Measurements from ENCODE around the gene PTPRN2. TPM values are rescaled to one million over a fixed set of nuclear protein-coding genes. Genes with fewer than 3 reads are reported as not detected.
A peak's percentile ranks its signal among the peaks of the same experiment; 100 is the strongest.
"Not testable (repeated sequence)": the region's sequence is repeated elsewhere in the genome, so short reads cannot be mapped to it uniquely, and the experiment has no call there.

Gene PTPRN2
- total RNA-seq, 1 donor from 2014 or later, result 11.4 TPM

GRCh38 chr7:158461824-158462223, 125.8 kb downstream of the PTPRN2 start:
- no peaks in the 10 kb centered on the region for H3K4me1 Mint-ChIP-seq (ENCODE audit: low read depth)
- peak overlapping the region; percentile 19 for H3K27ac Mint-ChIP-seq
- DNase-seq (ENCODE audit: low spot score, unreplicated experiment), result no peak
- H3K36me3 Mint-ChIP-seq (ENCODE audit: insufficient read depth), result no peaks in the 10 kb centered on the region
- peaks cover 11% of the 10 kb centered on the region for H3K9me3 Mint-ChIP-seq (ENCODE audit: low read depth)
- no peak overlapping the region for H3K4me3 Mint-ChIP-seq (ENCODE audit: low read depth)
- peaks cover 2% of the 10 kb centered on the region for H3K27me3 Mint-ChIP-seq
- TF ChIP-seq, protein P1, sequence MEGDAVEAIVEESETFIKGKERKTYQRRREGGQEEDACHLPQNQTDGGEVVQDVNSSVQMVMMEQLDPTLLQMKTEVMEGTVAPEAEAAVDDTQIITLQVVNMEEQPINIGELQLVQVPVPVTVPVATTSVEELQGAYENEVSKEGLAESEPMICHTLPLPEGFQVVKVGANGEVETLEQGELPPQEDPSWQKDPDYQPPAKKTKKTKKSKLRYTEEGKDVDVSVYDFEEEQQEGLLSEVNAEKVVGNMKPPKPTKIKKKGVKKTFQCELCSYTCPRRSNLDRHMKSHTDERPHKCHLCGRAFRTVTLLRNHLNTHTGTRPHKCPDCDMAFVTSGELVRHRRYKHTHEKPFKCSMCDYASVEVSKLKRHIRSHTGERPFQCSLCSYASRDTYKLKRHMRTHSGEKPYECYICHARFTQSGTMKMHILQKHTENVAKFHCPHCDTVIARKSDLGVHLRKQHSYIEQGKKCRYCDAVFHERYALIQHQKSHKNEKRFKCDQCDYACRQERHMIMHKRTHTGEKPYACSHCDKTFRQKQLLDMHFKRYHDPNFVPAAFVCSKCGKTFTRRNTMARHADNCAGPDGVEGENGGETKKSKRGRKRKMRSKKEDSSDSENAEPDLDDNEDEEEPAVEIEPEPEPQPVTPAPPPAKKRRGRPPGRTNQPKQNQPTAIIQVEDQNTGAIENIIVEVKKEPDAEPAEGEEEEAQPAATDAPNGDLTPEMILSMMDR (IDR thresholded peaks at IDR 0.05; ENCODE audit: unreplicated experiment), result no peak

- no peaks in the 10 kb centered on the region for H3K36me3 Mint-ChIP-seq (ENCODE audit: insufficient read depth)
- peaks cover 2% of the 10 kb centered on the region for H3K27me3 Mint-ChIP-seq
- TF ChIP-seq, protein P1 (IDR thresholded peaks at IDR 0.05; ENCODE audit: unreplicated experiment), result no peak
- H3K27ac Mint-ChIP-seq, result no peak overlapping the region
- DNase-seq (ENCODE audit: low spot score, unreplicated experiment), result no peak
- no peaks in the 10 kb centered on the region for H3K4me1 Mint-ChIP-seq (ENCODE audit: low read depth)
- H3K9me3 Mint-ChIP-seq (ENCODE audit: low read depth), result peaks cover 11% of the 10 kb centered on the region
- no peak overlapping the region for H3K4me3 Mint-ChIP-seq (ENCODE audit: low read depth)
Measured at GRCh38 chr7:158460665-158461064, 127.0 kb downstream of the PTPRN2 start.

DNA sequence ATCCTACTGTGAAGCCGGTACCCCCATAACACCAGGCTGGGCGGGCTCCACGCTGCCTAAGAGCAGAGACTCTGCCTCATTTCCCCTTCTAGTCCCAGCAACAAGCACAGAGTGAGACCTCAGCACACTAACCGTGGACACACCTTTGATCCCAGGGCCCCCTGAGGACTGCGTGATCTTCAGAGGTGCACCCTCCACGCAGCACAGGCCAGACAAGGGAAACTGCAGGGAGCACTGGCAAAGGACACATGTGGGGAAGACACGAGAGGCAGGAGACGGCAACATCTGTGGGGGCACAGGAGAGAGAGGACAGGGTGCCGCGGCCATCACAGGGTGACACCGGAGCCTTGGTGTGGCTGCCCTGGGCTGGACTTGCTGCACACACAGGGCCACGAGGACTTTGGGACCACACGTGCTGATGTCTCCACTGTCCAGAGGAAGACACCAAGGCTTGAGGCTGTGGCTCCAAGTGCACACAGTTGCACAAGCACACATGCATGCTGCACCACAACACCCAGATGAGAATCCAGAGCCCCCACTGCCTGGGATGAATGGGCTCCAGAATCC, 128.8 kb downstream of the PTPRN2 start:
- no peaks in the 10 kb centered on the region for H3K36me3 Mint-ChIP-seq (ENCODE audit: insufficient read depth)
- TF ChIP-seq, protein P1 (IDR thresholded peaks at IDR 0.05; ENCODE audit: unreplicated experiment), result no peak
- no peak for DNase-seq (ENCODE audit: low spot score, unreplicated experiment)
- H3K27ac Mint-ChIP-seq, result no peak overlapping the region
- H3K4me1 Mint-ChIP-seq (ENCODE audit: low read depth), result no peaks in the 10 kb centered on the region
- peaks cover 12% of the 10 kb centered on the region for H3K9me3 Mint-ChIP-seq (ENCODE audit: low read depth)
- peaks cover 2% of the 10 kb centered on the region for H3K27me3 Mint-ChIP-seq
- no peak overlapping the region for H3K4me3 Mint-ChIP-seq (ENCODE audit: low read depth)

GRCh38 chr7:158458096-158458495, 129.5 kb downstream of the PTPRN2 start:
- DNase-seq (ENCODE audit: low spot score, unreplicated experiment), result no peak
- no peak overlapping the region for H3K4me3 Mint-ChIP-seq (ENCODE audit: low read depth)
- H3K9me3 Mint-ChIP-seq (ENCODE audit: low read depth), result peaks cover 7% of the 10 kb centered on the region
- TF ChIP-seq, protein P1 (IDR thresholded peaks at IDR 0.05; ENCODE audit: unreplicated experiment), result no peak
- no peak overlapping the region for H3K27ac Mint-ChIP-seq
- H3K27me3 Mint-ChIP-seq, result peaks cover 2% of the 10 kb centered on the region
- H3K4me1 Mint-ChIP-seq (ENCODE audit: low read depth), result no peaks in the 10 kb centered on the region
- H3K36me3 Mint-ChIP-seq (ENCODE audit: insufficient read depth), result no peaks in the 10 kb centered on the region

GRCh38 chr7:158457586-158457985, 130.0 kb downstream of the PTPRN2 start:
- not testable (repeated sequence) for H3K27me3 Mint-ChIP-seq; H3K36me3 Mint-ChIP-seq (ENCODE audit: insufficient read depth)

DNA sequence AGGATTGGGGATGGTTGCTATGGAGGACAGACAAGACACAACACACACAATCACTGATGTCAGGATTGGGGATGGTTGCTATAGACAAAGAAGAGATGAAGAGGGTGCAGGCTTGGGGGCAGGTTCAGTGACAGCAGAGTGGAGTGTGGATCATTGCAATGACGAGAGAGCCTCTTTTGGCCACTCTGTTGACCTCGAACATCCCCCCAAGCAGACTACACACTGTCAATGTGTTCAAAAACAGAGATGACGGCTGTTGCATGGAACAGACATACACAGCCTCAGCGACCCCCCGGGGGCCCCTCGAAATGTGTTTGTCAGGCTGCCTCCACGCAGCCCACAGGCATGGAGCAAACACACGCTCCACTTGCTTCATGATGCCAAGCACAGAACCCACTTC, 133.0 kb downstream of the PTPRN2 start:
- Mint-ChIP-seq H3K9me3 (ENCODE audit: low read depth) (peaks cover 6% of the 10 kb centered on the region), H3K27ac (no peak overlapping the region), H3K4me3 (ENCODE audit: low read depth) (no peak overlapping the region), H3K4me1 (ENCODE audit: low read depth) (no peaks in the 10 kb centered on the region), H3K36me3 (ENCODE audit: insufficient read depth) (no peaks in the 10 kb centered on the region), H3K27me3 (no peaks in the 10 kb centered on the region)
- no peak for DNase-seq (ENCODE audit: low spot score, unreplicated experiment)
- TF ChIP-seq, protein P1 (IDR thresholded peaks at IDR 0.05; ENCODE audit: unreplicated experiment), result no peak

More at GRCh38 chr7:158457586-158457985, 130.0 kb downstream of the PTPRN2 start:
- H3K4me1 Mint-ChIP-seq (ENCODE audit: low read depth); H3K9me3 Mint-ChIP-seq (ENCODE audit: low read depth); DNase-seq (ENCODE audit: low spot score, unreplicated experiment); H3K4me3 Mint-ChIP-seq (ENCODE audit: low read depth); H3K27ac Mint-ChIP-seq: not testable (repeated sequence)
